ENCODE measurements around the gene RSPRY1. TPM values are rescaled to one million over a fixed set of nuclear protein-coding genes. Genes with fewer than 3 reads are reported as not detected.
"Not testable (repeated sequence)": the region's sequence is repeated elsewhere in the genome, so short reads cannot be mapped to it uniquely, and the experiment has no call there.

RSPRY1 gene
- total and polyA plus RNA-seq, 2 donors = 18.3 to 59.5 TPM

DNA sequence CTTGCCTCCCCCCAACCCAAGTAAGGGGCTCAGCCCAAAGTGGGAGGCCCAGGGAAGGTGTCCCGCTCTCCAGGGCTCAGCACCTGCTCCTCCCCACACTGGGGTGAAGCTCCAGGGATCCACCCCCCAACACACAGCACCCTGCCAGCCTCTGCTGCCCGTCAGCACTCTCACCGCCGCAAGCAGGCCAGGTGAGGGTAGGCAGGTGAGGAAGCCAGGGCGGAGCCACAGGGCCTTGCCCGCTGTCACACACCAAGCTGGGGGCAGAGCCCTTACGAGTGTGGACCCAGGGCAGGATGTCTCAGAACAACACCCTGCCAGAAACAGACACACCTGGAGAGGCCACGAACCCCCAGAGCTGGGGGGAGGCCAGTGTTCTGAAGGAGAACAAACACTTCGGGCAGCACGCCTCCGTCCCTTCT, 78.8 kb downstream of the RSPRY1 start:
- WGBS = 87% methylated on average over 11 of the region's 11 CpGs
- no peak for DNase-seq (ENCODE audit: extremely low spot score)
- Histone ChIP-seq H3K4me1 (ENCODE audit: insufficient read depth) (no peaks in the 10 kb centered on the region), H3K36me3 (ENCODE audit: insufficient read depth) (no peaks in the 10 kb centered on the region), H3K27ac (ENCODE audit: low read depth) (no peak overlapping the region), H3K4me3 (ENCODE audit: low read depth, low read length) (no peak overlapping the region)

DNA sequence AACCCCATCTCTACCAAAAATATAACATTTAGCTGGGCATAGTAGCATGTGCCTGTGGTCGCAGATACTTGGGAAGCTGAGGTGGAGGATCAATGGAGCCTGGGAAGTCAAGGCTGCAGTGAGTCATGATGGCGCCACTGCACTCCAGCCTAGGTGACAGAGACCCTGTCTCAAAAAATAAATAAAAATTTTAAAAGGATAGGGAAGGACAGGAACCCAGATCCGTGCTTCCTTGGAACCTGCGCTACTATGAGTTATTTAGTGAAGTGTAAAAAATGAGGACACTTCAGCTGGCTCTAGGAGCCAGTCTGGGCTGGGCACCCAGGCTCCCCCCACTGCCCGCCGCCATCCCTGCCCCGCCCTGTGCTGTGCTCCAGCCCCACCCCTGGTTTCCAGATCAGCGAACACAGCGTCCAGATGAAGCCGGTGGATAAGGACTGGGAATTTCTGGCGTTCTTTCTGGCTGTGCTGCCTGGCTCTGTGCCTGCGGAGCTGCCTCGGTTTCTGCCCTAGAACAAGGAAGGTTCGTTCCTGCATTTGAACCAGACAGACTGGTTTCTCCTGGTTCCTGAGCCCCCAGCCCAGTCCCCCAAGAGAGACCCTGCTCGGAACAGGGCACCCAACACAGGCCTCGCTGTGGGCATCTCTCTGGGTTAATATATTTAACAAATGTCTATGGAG, 79.9 kb downstream of the RSPRY1 start:
- Histone ChIP-seq H3K4me1 (ENCODE audit: insufficient read depth) (no peaks in the 10 kb centered on the region), H3K4me3 (ENCODE audit: low read depth, low read length) (no peak overlapping the region), H3K27ac (ENCODE audit: low read depth) (no peak overlapping the region), H3K36me3 (ENCODE audit: insufficient read depth) (no peaks in the 10 kb centered on the region)
- DNase-seq (ENCODE audit: extremely low spot score) = no peak
- 34% methylated on average over 16 of the region's 16 CpGs for WGBS

DNA sequence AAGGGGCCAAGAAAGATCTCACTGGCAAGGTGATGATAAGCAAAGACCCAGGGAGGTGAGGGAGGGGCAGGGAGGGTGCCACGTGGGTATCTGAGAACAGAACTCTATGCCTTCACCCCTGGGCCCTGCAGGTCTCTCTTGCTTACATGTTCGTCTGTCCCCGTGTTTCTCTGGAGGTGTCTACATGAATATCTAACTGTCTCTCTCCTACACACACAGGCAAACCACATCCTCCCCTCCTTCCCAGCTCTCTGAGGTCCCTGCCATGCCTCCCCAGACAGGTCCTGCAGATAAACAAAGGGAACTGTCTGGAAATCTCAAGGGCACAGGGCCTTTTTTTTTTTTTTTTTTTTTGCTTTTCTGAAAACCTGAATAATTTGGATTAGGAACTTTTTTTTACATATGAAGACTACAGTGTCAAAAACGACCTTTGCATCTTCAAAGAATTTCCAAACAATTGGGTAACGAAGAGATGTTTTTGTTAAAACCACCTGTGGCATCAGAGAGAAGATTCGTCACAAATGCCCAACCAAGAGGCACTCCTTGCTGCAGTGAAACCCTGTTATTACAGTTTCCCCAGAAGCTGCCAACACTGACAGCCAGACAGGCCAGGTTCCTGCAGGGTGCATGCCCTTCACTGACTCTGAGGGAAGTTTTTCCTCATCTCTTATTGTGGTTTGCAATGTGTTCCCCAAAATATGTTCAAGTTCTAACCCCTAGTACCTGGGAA, 80.6 kb downstream of the RSPRY1 start:
- no peaks in the 10 kb centered on the region for H3K36me3 ChIP-seq (ENCODE audit: insufficient read depth)
- H3K27ac ChIP-seq (ENCODE audit: low read depth) = no peak overlapping the region
- no peak overlapping the region for H3K4me3 ChIP-seq (ENCODE audit: low read depth, low read length)
- no peak for DNase-seq (ENCODE audit: extremely low spot score)
- H3K4me1 ChIP-seq (ENCODE audit: insufficient read depth) = no peaks in the 10 kb centered on the region
- WGBS = 55% methylated on average over 6 of the region's 6 CpGs

DNA sequence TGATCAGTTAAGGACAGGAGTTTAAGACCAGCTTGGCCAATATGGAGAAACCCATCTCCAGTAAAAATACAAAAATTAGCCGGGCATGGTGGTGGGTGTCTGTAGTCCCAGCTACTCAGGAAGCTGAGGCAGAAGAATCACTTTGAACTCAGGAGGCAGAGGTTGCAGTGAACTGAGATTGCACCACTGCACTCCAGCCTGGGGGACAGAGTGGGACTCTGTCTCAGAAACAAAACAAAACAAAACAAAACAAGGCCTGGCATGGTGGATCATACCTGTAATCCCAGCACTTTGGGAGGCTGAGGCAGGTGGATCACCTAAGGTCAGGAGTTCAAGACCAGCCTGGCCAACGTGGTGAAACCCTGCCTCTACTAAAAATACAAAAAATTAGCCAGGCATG, 81.2 kb downstream of the RSPRY1 start:
- H3K27ac ChIP-seq (ENCODE audit: low read depth); H3K4me3 ChIP-seq (ENCODE audit: low read depth, low read length); DNase-seq (ENCODE audit: extremely low spot score); H3K4me1 ChIP-seq (ENCODE audit: insufficient read depth); H3K36me3 ChIP-seq (ENCODE audit: insufficient read depth): not testable (repeated sequence)
- WGBS = 77% methylated on average over 2 of the region's 2 CpGs

DNA sequence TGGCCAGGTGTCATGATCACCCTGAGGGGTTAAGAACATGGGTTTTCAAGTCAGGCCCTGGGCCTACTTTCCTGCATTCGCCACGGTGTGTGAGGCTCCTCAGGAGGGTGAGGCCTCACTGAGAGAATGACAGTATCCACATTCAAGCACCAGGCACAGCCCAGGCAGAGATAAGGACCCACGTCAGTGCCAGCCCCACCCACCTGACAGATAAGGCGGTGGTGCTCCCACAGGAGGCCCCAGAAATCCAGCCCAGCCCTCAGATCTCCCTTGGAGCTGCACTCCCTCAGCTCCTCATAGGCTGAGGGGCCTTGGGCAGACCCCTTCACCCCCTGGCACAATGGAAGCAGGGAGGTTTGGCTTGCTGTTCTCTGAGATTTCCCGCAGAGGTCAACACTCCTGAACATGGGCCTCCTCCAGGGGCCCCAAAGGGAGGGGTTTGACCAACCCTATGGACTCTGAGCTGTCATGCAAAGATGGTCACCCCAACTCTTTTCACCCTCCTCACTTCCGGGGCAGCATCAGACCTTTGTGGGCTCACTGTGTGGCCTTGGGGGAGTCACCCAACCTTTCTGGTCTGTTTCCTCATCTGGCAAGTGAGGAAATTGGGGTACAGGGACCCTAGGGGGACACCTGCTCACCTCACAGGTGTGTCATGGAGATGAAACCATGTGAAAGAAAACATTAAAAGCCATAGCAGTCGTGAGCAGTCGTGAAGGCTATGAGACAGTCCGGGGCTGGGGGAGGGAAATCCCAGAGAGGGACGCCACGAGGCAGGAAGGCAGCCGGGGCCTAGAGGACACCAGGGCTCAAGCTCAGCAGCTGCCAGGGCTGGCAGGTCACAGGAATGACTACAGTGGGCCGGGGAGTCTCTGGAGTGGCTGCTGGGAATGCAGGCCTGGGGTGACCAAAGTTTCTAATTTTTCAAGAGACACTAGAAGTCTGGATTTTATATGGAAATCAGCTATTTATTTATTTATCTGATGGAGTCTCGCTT, 83.0 kb downstream of the RSPRY1 start:
- no peaks in the 10 kb centered on the region for H3K36me3 ChIP-seq (ENCODE audit: insufficient read depth)
- 68% methylated on average over 14 of the region's 14 CpGs for WGBS
- no peak overlapping the region for H3K4me3 ChIP-seq (ENCODE audit: low read depth, low read length)
- H3K4me1 ChIP-seq (ENCODE audit: insufficient read depth) = no peaks in the 10 kb centered on the region
- DNase-seq (ENCODE audit: extremely low spot score) = no peak
- no peak overlapping the region for H3K27ac ChIP-seq (ENCODE audit: low read depth)

DNA sequence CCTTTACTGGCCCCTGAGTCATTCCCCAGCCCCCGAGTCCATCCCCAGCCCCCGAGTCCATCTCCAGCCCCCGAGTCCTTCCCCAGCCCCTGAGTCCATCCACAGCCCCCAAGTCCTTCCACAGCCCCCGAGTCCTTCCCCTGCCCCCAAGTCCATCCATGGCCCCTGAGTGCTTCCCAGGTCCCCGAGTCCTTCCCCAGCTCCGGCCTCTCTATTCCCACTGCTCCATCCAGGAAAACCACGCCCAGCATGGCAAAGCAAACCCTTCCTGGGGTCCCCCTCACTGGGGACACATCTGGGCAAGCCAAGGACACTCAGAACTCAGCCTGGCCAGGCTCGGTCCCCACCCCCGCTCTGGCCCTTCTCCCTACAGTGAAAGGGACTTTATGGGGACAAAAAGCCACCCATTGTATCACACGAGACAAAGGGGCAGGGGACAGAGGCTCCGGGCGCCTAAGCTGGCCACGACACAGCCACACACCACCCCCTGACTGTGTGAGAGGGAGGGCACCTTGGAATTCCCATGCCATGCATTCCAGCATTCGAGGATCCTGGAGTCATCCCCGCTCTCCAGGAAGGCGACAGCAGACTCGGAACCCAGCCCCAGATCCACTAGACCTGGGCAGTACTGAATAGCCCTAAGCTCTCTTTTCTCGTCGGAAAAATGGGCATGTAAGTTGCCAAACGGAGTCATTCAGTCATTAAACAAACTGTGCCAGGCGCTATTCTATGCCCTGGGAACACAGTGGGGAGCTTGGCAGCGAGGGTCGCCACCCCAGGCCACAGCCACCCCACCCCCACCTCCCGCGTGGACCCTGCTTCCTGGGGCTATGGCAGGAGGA, 84.3 kb downstream of the RSPRY1 start:
- no peak for DNase-seq (ENCODE audit: extremely low spot score)
- H3K27ac ChIP-seq (ENCODE audit: low read depth) = no peak overlapping the region
- H3K4me1 ChIP-seq (ENCODE audit: insufficient read depth) = no peaks in the 10 kb centered on the region
- 81% methylated on average over 25 of the region's 25 CpGs for WGBS
- H3K4me3 ChIP-seq (ENCODE audit: low read depth, low read length) = no peak overlapping the region
- no peaks in the 10 kb centered on the region for H3K36me3 ChIP-seq (ENCODE audit: insufficient read depth)

DNA sequence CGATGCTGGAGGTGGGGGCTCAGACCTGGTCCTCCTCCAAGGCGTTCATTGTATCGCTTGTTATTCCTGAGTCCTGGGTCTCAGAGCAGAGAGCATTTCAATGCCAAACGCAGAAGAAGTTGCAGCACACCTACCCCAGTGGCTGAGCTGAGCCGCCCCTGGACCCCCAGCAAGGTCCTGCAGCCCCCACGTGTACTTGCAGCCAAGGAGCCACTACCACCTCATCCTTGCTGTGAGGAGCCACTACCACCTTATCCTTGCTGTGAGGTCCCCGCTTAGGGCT, 84.9 kb downstream of the RSPRY1 start:
- H3K4me1 ChIP-seq (ENCODE audit: insufficient read depth) = no peaks in the 10 kb centered on the region
- no peak for DNase-seq (ENCODE audit: extremely low spot score)
- no peak overlapping the region for H3K27ac ChIP-seq (ENCODE audit: low read depth)
- H3K36me3 ChIP-seq (ENCODE audit: insufficient read depth) = no peaks in the 10 kb centered on the region
- no peak overlapping the region for H3K4me3 ChIP-seq (ENCODE audit: low read depth, low read length)
- 85% methylated on average over 7 of the region's 7 CpGs for WGBS

DNA sequence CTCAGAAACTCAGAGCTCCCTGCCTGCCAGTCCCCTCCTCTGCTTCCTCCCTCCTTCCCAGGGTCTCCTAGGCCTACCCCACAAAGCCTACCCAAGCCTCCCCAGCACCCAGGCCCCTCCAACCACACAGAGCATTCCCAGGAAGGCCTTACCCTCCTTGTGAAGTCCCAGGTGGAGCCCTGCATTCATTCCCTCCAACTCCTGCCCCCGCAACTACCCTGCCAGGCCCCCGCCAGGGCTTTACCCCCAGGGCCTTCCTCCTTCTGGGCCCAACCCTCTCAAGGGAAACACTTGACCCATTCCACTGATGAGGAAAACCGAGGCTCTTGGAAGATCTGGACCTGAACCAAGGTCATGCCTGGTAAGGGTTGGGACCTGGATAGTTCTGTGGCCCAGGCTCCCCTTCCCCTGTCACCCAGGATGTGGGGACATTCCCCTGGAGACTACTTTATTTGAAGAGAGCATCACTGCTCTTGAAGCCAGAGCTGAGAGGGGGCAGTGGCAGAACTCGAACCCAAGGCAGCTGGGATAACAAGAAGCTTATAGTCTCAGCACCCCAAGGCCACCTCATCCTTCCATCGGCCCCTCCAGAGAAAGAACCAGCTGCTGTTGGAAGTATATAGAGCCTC, 85.9 kb downstream of the RSPRY1 start:
- H3K27ac ChIP-seq (ENCODE audit: low read depth) = no peak overlapping the region
- H3K36me3 ChIP-seq (ENCODE audit: insufficient read depth) = no peaks in the 10 kb centered on the region
- no peaks in the 10 kb centered on the region for H3K4me1 ChIP-seq (ENCODE audit: insufficient read depth)
- no peak overlapping the region for H3K4me3 ChIP-seq (ENCODE audit: low read depth, low read length)
- no peak for DNase-seq (ENCODE audit: extremely low spot score)
- 88% methylated on average over 5 of the region's 5 CpGs for WGBS

DNA sequence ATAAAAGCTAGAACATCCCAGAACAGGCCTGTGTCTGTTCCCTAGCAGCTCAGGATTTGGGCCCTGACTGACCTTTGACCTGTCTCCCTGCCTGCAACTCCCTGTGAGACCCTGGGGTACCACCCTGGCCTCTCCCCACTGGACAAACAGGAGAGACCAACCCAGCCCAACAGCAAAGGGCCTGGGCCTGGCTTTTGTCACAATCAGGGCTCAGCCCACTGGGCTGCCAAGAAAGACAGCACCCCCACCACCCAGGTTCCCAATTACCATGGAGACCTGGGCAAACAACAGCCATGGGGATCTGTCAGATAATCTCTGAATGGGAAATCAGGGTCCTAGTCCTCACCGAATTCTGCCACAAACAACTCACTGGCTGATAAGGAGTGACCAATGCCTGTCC, 87.2 kb downstream of the RSPRY1 start:
- H3K4me1 ChIP-seq (ENCODE audit: insufficient read depth) = no peaks in the 10 kb centered on the region
- no peak overlapping the region for H3K27ac ChIP-seq (ENCODE audit: low read depth)
- WGBS = 64% methylated on average over 1 of the region's 1 CpG
- no peak for DNase-seq (ENCODE audit: extremely low spot score)
- H3K36me3 ChIP-seq (ENCODE audit: insufficient read depth) = no peaks in the 10 kb centered on the region
- no peak overlapping the region for H3K4me3 ChIP-seq (ENCODE audit: low read depth, low read length)

DNA sequence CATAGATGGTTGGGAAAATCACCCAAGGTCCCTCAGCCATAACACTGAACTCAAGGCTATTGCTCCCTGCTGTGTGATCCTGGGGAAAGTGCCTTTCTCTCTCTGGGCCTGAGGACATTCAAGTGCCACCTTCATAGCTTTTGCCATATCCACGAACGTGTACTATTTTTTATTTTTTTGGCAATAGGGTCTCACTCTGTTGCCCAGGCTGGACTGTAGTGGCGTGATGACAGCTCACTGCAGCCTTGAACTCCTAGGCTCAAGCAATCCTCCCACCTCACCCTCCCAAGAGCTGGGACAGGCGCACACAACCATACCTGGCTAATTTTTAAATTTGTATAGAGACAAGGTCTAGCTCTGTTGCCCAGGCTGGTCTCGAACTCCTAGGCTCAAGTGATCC, 87.7 kb downstream of the RSPRY1 start:
- H3K4me3 ChIP-seq (ENCODE audit: low read depth, low read length) = no peak overlapping the region
- H3K4me1 ChIP-seq (ENCODE audit: insufficient read depth) = no peaks in the 10 kb centered on the region
- no peak for DNase-seq (ENCODE audit: extremely low spot score)
- WGBS = 94% methylated on average over 5 of the region's 5 CpGs
- no peak overlapping the region for H3K27ac ChIP-seq (ENCODE audit: low read depth)
- H3K36me3 ChIP-seq (ENCODE audit: insufficient read depth) = no peaks in the 10 kb centered on the region

DNA sequence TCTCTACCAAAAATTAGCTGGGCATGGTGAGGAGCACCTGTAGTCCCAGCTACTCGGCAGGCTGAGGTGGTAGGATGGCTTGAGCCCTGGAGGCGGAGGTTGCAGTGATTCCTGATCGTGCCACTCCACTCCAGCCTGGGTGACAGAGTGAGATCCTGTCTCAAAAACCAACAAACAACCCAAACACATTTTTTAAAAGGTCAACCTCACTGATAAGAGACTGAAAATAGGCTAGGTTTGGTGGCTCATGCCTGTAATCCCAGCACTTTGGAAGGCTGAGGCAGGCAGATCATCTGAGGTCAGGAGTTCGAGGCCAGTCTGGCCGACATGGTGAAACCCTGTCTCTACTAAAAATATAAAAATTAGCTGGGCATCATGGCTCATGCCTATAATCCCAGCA, 89.8 kb downstream of the RSPRY1 start:
- not testable (repeated sequence) for H3K27ac ChIP-seq (ENCODE audit: low read depth); H3K4me3 ChIP-seq (ENCODE audit: low read depth, low read length); DNase-seq (ENCODE audit: extremely low spot score); H3K36me3 ChIP-seq (ENCODE audit: insufficient read depth); H3K4me1 ChIP-seq (ENCODE audit: insufficient read depth)
- WGBS = 80% methylated on average over 5 of the region's 5 CpGs

DNA sequence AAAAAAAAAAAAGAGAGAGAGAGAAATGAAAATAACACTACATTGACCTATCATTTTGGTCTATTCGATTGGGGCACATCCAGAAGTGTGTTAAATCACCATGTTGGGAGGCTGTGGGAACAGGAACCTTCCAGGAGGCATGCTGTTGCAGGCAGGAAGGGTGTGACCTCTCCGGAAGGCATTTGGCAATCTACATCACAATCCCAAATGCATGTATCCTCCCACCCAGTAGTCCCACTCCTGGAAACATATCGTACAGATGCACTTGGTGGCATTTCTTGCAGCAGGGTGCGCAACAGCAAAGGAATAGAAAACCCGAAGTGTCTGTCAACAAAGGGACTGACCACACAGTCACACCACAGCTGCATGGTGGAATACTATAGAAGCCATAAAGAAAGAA, 90.5 kb downstream of the RSPRY1 start:
- H3K27ac ChIP-seq (ENCODE audit: low read depth) = no peak overlapping the region
- DNase-seq (ENCODE audit: extremely low spot score) = no peak
- 61% methylated on average over 5 of the region's 5 CpGs for WGBS
- no peak overlapping the region for H3K4me3 ChIP-seq (ENCODE audit: low read depth, low read length)
- no peaks in the 10 kb centered on the region for H3K36me3 ChIP-seq (ENCODE audit: insufficient read depth)
- no peaks in the 10 kb centered on the region for H3K4me1 ChIP-seq (ENCODE audit: insufficient read depth)

DNA sequence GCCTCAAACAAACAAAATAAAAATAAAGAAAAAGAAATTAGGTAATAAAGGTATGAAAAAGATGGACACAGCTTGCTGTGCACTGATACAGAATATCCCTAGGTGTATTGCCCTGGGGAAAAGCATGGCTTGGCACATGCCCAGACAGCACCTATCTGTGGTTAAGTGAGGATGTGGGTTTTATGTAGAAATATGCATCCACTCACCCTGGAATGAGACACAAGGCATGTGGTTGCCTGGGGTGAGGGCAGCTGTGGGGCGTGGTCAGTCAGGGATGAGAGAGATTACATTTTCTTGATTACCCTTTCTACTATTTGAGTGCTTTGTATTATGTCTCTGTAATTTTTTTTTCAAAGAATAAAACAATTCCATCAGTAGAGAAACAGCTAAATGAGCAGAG, 91.5 kb downstream of the RSPRY1 start:
- no peak overlapping the region for H3K4me3 ChIP-seq (ENCODE audit: low read depth, low read length)
- DNase-seq (ENCODE audit: extremely low spot score) = no peak
- H3K36me3 ChIP-seq (ENCODE audit: insufficient read depth) = no peaks in the 10 kb centered on the region
- no peaks in the 10 kb centered on the region for H3K4me1 ChIP-seq (ENCODE audit: insufficient read depth)
- WGBS = 63% methylated on average over 1 of the region's 1 CpG
- no peak overlapping the region for H3K27ac ChIP-seq (ENCODE audit: low read depth)
